Skeletal muscle tissue (tissue), 4 donors: Measurements from ENCODE around the gene SBDS. TPM values are rescaled to one million over a fixed set of nuclear protein-coding genes. Genes with fewer than 3 reads are reported as not detected.
A peak's percentile ranks its signal among the peaks of the same experiment; 100 is the strongest.
"Not testable (repeated sequence)": the region's sequence is repeated elsewhere in the genome, so short reads cannot be mapped to it uniquely, and the experiment has no call there.

Experiments
- H3K27ac ChIP-seq: one replicate; pipeline ENCODE4 v1.7.0; 2013; ENCODE audit warnings: mild to moderate bottlenecking, low read depth, low read length, inconsistent platforms
- H3K27me3 ChIP-seq, 3 donors: one replicate each; pipeline ENCODE4 v1.7.0; 2013; ENCODE audit warnings: low read length in 3 of 3; ENCODE audit not compliant: control insufficient read depth in 3 of 3, insufficient read depth in 3 of 3
- H3K36me3 ChIP-seq, 3 donors: one replicate each; pipeline ENCODE4 v1.7.0; 2013; ENCODE audit warnings: low read length in 3 of 3; ENCODE audit not compliant: control insufficient read depth in 3 of 3, insufficient read depth in 3 of 3
- H3K4me1 ChIP-seq, 3 donors: one replicate each; pipeline ENCODE4 v1.7.0; 2013; ENCODE audit warnings: low read length in 3 of 3, mild to moderate bottlenecking in 3 of 3; ENCODE audit not compliant: control insufficient read depth in 3 of 3, insufficient read depth in 3 of 3
- H3K4me3 ChIP-seq, 3 donors: one replicate each; pipeline ENCODE4 v1.7.0; 2013; ENCODE audit warnings: low read length in 3 of 3
- H3K9ac ChIP-seq, 3 donors: one replicate each; pipeline ENCODE4 v1.7.0; 2013; ENCODE audit warnings: low read length in 3 of 3, mild to moderate bottlenecking in 3 of 3, moderate library complexity in 2 of 3, low read depth in 1 of 3
- H3K9me3 ChIP-seq, 3 donors: one replicate each; pipeline ENCODE4 v1.7.0; 2013; ENCODE audit warnings: low read length in 3 of 3; ENCODE audit not compliant: control insufficient read depth in 3 of 3
- total RNA-seq: library from RNA; depleted of rRNA; stranded (reverse); fragments of >200 nt; gene quantifications from one replicate; pipeline ENCODE4 v1.2.3, GENCODE V29; 2014
- donor health status: Osteomylitis.

The SBDS gene
- 98.6 TPM for total RNA-seq

DNA sequence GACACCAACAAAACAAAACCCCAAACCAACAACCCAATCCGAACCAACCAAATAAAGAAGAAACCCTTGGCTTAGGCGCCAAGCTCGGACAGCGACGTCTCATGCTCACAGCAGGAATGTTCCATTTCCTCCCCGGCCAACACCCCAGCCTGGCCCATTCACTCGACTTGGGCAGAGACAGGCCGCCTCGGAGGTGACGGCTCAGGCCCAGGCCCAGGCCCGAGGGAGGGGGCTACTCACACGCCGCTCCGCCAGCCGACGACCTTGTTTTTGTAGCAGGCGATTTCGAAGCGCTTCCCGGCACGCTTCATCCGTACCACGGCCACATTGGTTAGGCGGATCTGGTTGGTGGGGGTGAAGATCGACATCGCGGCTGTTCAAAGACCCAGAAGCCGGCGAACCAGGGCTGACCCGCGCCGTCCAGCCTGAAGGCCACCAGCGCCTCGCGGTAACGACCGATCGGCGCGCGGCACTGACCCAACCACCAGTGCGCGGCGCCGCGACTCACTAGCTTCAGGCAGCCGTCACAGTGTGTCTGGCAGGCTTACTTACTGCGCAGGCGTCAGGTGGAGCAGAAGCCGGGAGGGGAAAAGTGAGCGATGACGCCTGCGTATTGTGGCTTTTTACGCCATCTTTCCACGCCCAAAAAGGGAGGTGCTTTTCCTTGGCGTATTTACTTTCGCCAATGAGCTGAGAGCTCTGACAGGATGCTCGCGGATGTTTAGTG lies at the start of gene SBDS:
Gene SBDS (minus strand): TSS at position 537 of the 727 bp plus-strand sequence. CDS start 169 bp downstream, at position 368.
- H3K9me3 ChIP-seq, H3K4me1 ChIP-seq, H3K27me3 ChIP-seq: not testable (repeated sequence)
- peak within 1 kb of the TSS; percentile 99 for H3K27ac ChIP-seq
- peak within 1 kb of the TSS; percentile 92 to 96 (median 95) for H3K9ac ChIP-seq
- peaks cover 10 to 17% (median 16%) of the 10 kb centered on the region in 3 donors for H3K36me3 ChIP-seq
- peak within 1 kb of the TSS; percentile 78 to 87 (median 85) for H3K4me3 ChIP-seq

DNA sequence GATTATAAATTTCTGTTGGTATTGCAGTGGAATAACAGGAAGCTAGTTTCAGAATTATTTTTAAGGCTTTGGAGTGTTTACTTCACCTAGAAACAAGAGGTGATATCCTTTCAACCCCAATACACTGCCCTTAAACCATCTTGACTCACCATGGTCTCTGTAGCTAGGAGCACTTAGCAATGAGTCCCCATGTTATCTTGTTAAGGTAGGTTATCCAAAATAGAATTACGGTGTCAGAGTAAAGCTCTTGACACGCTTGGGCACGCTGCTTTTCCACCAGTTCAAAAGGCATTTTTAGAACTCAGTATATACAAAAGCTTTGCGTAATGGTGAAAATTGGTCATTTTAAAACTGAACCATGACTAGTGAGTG lies 48.2 kb upstream of the SBDS start:
- Histone ChIP-seq H3K4me1 (peaks cover 0 to 13% (median 4%) of the 10 kb centered on the region in 3 donors), H3K27ac (peak overlapping the region; percentile 66)
- not testable (repeated sequence) for H3K27me3 ChIP-seq, H3K9ac ChIP-seq, H3K36me3 ChIP-seq, H3K9me3 ChIP-seq, H3K4me3 ChIP-seq

DNA sequence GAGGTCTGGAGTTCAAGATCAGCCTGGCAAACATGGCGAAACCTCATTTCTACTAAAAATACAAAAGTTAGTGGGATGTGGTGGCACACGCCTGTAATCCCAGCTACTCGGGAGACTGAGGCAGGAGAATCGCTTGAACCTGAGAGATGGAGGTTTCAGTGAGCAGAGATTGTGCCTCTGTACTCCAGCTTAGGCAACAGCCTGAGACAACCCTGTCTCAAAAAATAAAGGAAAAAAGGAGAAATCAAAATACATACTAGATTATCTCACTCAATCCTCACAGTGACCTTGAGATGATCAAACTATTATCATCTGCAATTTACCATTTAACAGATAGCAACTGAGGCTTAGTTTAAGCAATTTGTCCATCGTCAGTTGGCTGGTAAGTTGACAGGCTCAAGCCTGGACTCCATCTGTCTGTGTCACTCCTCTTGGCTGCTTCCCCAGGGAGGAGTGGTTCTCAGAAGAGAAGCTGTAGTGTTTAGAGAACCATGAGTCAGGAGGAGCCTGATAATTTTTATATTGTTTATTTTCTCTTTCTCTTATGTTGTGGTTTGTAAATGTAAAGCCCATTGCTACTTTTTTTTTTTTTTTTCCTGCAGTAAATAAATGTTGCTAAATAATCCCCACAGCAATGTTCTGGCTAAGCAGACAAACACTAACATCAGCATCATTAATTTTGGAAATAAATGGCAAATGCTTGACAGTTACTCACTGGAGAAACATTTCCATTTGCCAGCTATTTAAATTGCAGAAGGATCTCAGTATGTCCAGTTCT lies 47.6 kb upstream of the SBDS start:
- H3K27me3 ChIP-seq, H3K36me3 ChIP-seq, H3K9ac ChIP-seq, H3K9me3 ChIP-seq, H3K4me3 ChIP-seq: not testable (repeated sequence)
- Histone ChIP-seq H3K4me1 (peaks cover 0 to 13% (median 4%) of the 10 kb centered on the region in 3 donors), H3K27ac (peak overlapping the region; percentile 66)

DNA sequence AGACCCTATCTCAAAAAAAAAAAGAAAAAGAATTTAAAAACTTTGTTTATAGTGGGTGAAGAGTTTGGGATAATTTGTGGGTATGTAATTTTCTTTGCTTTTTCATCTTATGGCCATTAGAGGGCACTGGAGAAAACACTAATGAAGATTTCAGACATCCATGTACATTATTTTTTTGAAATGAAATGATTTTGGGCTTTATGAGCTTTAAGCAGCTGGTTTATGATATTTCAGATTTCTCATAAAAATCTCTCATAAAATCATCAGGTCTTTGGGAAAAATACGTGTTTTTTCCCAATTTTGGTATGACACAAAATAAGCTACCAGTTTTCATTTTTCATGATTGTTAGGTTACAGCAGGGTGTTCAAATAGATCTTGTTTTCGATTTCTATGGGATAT lies 45.4 kb upstream of the SBDS start:
- H3K9ac ChIP-seq, H3K4me3 ChIP-seq, H3K27ac ChIP-seq, H3K36me3 ChIP-seq, H3K9me3 ChIP-seq, H3K27me3 ChIP-seq: not testable (repeated sequence)
- peaks cover 0 to 20% (median 11%) of the 10 kb centered on the region in 3 donors for H3K4me1 ChIP-seq

DNA sequence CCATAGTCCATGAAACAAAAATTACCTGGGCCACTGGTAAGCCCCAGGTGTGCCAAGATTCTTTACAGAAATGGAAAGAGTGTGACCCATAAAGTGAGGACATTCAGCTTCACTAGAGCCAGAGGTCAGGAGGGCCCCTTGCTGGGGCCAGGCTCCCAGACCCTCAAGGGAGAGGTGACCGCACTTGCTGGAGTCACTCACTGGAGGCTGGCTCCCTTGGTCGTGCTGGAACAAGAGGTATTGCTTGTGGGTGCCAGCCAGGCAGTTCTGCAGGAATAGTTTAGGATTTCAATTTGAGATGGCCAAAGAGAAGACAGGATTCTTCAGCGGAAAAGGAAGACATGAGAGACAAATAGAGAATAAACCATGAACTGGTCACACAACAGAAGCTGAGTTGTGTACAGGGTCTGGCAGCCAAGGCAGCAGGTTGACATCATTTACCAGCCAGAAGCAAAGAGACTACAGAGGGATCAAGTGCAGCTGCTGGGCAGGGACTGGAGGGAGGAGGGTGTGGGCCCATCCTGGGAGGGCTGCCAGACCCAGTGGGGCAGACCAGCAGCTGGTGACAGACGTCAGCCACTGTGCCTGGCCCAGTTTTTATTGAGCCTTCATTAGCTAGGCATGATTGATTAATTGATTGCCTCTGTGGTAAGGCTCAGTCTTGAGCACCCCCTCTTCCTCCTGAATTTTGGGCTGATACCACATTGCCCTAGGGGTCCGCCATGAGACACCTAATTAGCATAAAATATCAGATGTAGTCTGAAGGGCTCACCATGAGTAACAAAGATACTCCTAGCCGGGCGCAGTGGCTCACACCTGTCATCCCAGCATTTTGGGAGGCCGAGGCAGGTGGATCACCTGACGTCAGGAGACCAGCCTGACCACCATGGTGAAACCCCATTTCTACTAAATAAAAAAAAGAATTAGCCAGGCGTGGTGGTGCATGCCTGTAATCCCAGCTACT lies 41.3 kb upstream of the SBDS start:
- Histone ChIP-seq H3K4me3 (peak overlapping the region in 1 of 3 donors; percentile 29), H3K9ac (peak overlapping the region in 2 of 3 donors; percentile 10 to 50), H3K27ac (peak overlapping the region; percentile 80)
- not testable (repeated sequence) for H3K27me3 ChIP-seq, H3K4me1 ChIP-seq, H3K36me3 ChIP-seq, H3K9me3 ChIP-seq

DNA sequence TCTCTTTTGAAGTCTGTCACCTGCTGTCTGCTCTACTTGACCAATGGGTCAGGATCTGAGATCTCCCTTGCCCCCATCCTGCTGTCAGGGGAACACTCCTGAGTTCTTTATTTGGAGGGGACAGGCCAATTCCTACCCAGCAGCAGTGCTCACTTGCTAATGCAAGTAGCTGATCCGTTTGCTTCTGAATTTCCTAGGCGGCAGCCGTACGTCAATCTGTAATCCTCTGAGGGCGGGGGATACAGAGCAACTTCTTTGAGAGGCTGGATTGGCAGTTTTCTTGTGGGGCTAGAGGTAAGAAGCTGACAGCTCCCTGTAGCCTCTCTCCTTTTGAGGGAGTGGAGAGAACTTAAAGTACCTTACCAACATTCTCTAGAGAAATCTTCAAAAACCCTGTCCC lies 37.9 kb upstream of the SBDS start:
- Histone ChIP-seq H3K9me3 (no peaks in the 10 kb centered on the region), H3K4me1 (peaks cover 0 to 7% (median 7%) of the 10 kb centered on the region in 3 donors), H3K27me3 (no peaks in the 10 kb centered on the region), H3K27ac (no peak overlapping the region), H3K36me3 (peaks cover 5 to 8% (median 5%) of the 10 kb centered on the region in 3 donors), H3K9ac (no peak overlapping the region), H3K4me3 (no peak overlapping the region)

DNA sequence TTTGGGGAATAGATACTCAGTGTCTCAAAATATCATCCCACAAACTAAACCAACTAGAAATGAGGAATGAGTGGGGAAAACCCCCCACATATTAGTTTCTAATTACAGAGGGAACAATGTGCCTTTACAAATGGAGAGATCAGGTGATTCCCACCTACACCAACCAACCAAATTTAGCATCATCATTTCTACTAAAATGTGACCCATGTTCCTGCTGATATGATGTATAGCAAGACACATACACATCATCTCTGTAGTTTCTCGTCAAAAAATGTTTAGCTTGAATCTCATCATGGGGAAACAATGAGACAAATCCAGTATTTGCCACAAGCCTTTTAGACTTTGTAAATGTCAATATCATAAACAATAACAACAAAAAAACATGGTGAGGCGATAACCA lies 36.3 kb upstream of the SBDS start:
- H3K4me3 ChIP-seq, H3K27me3 ChIP-seq, H3K27ac ChIP-seq, H3K9me3 ChIP-seq, H3K36me3 ChIP-seq, H3K4me1 ChIP-seq, H3K9ac ChIP-seq: not testable (repeated sequence)

DNA sequence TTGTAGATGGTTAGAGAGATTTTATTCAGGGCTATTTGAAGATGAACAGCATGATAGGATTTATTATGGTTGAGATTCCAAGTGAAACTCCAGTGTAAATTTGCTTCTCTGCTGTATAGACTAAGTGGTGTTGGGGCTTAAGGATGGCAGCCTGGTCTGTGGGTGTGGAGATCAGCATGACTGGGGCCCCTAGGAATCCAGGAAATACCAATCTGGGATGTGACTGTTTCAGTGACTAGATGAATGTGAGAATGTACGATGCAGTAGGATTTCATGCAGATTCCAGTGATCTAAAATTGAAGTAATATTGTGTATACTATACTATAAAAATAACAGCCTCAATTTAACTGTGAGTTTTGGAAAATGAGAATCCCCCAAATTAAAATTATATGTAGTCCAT lies 30.1 kb upstream of the SBDS start:
- H3K27ac ChIP-seq, H3K9me3 ChIP-seq, H3K4me3 ChIP-seq, H3K9ac ChIP-seq, H3K27me3 ChIP-seq, H3K4me1 ChIP-seq: not testable (repeated sequence)
- peaks cover 11 to 19% (median 12%) of the 10 kb centered on the region in 3 donors for H3K36me3 ChIP-seq

DNA sequence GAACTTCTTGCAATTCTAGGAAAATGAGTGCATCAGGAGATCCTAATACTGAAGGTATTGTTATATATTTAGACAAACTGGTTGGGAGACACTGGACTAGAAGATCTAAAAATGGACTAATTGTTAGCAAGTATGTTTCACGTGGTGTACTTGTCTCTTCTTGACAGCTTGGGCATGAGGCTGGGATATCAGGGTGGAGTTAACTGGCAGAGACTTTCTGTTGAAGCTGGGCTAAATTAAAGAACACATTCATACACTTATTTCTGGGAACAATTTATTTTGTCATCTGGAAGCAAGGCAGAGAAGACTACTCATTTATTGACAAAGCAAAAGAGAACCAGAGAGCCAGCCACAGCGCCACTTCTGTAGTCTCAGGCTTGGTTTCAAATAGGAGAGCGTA lies 27.1 kb upstream of the SBDS start:
- peaks cover 14 to 31% (median 30%) of the 10 kb centered on the region in 3 donors for H3K36me3 ChIP-seq
- peaks cover 0 to 4% (median 0%) of the 10 kb centered on the region in 3 donors for H3K4me1 ChIP-seq
- H3K9ac ChIP-seq: peak overlapping the region in 1 of 3 donors; percentile 65
- H3K9me3 ChIP-seq: no peaks in the 10 kb centered on the region
- no peaks in the 10 kb centered on the region for H3K27me3 ChIP-seq
- no peak overlapping the region for H3K27ac ChIP-seq
- H3K4me3 ChIP-seq: no peak overlapping the region
